GM12878 (cell line): ENCODE measurements around the gene PHC2. TPM values are rescaled to one million over a fixed set of nuclear protein-coding genes. Genes with fewer than 3 reads are reported as not detected.

Experiments
- ATAC-seq: fragments of 200-7000 bp; cut with Tn5 transposase; 3 replicates; pipeline ENCODE4 v1.9.1; 2020; ENCODE audit warnings: mild to moderate bottlenecking, moderate library complexity
- BruUV-seq: library from RNA; stranded (reverse); fragments of 400-500 nt; replicated peaks from 2 replicates; lab custom pipeline; 2021; lab: Mats Ljungman, UMichigan
- CTCF ChIA-PET: fragments of 300-600 bp; sonication (Branson Sonifier 250); formaldehyde crosslinking; extraction: SDS; loops from one replicate; lab custom pipeline; 2021; ENCODE audit warnings: inconsistent platforms; lab: Yijun Ruan, JAX
- POLR2A ChIA-PET: fragments of 350-600 bp; formaldehyde crosslinking; extraction: SDS; loops from one replicate; lab custom pipeline; 2021; ENCODE audit warnings: inconsistent platforms; lab: Charles Lee
- RAD21 ChIA-PET: fragments of 300-600 bp; sonication (Branson Sonifier 250); formaldehyde crosslinking; loops from one replicate; lab custom pipeline; 2023; ENCODE audit warnings: antibody characterized with exemption; ENCODE audit not compliant: unreplicated experiment; lab: Charles Lee
- SMC1A ChIA-PET: fragments of 300-600 bp; sonication (Branson Sonifier 250); formaldehyde crosslinking; loops from one replicate; lab custom pipeline; 2023; ENCODE audit not compliant: unreplicated experiment, uncharacterized antibody; lab: Charles Lee
- DNase-seq: peaks from one replicate; pipeline ENCODE4 v3.0.0-alpha.2; 2011; ENCODE audit warnings: low read depth, low spot score
- FAIRE-seq: peaks from 3 replicates; lab custom pipeline; 2011; peaks lifted over from hg19 to GRCh38; lab: Jason Lieb, UNC
- H2AFZ ChIP-seq: 2 replicates; pipeline ENCODE4 v1.6.0; 2011; ENCODE audit warnings: low read depth, low read length, control low read depth; ENCODE audit not compliant: control insufficient read depth
- H3K27ac ChIP-seq: 2 replicates; pipeline ENCODE4 v1.5.1; 2011; ENCODE audit warnings: control low read depth; ENCODE audit not compliant: control insufficient read depth, insufficient read depth
- H3K27me3 ChIP-seq, 2 experiments: replicated peaks in 1 of 2; 2 replicates each; pipeline versions ENCODE4 v1.6.0 to v1.6.1; 2011; ENCODE audit warnings: low read length in 1 of 2; ENCODE audit not compliant: control insufficient read depth in 2 of 2, insufficient read depth in 2 of 2
- H3K36me3 ChIP-seq, 2 experiments: 2 replicates each; pipeline ENCODE4 v1.5.1; 2011; ENCODE audit warnings: low read length in 1 of 2; ENCODE audit not compliant: control insufficient read depth in 2 of 2, insufficient read depth in 2 of 2
- H3K4me1 ChIP-seq: 2 replicates; pipeline ENCODE4 v1.6.1; 2011; ENCODE audit warnings: mild to moderate bottlenecking, low read length, moderate library complexity, mixed read lengths; ENCODE audit not compliant: control insufficient read depth, insufficient read depth
- H3K4me2 ChIP-seq: 2 replicates; pipeline ENCODE4 v1.6.0; 2011; ENCODE audit warnings: control low read depth; ENCODE audit not compliant: control insufficient read depth, insufficient read depth
- H3K4me3 ChIP-seq: fragments of 200-600 bp; sonication (generic); 2 replicates; pipeline ENCODE4 v1.5.1; 2016
- H3K79me2 ChIP-seq: 2 replicates; pipeline ENCODE4 v1.6.0; 2011; ENCODE audit warnings: low read length; ENCODE audit not compliant: control insufficient read depth, insufficient read depth
- H3K9ac ChIP-seq: 2 replicates; pipeline ENCODE4 v1.8.0; 2011; ENCODE audit warnings: low read length, control low read depth, mixed read lengths; ENCODE audit not compliant: control insufficient read depth, insufficient read depth
- H3K9me3 ChIP-seq: replicated peaks from 3 replicates; pipeline ENCODE4 v1.5.1; 2011; ENCODE audit warnings: mild to moderate bottlenecking, low read length; ENCODE audit not compliant: control insufficient read depth, insufficient read depth
- H4K20me1 ChIP-seq: 2 replicates; pipeline ENCODE4 v1.6.0; 2011; ENCODE audit not compliant: control insufficient read depth, insufficient read depth
- CBX5 ChIP-seq: sonication (generic); IDR thresholded peaks from 2 replicates; pipeline ENCODE4 v1.6.1; 2016; ENCODE audit warnings: low read depth, moderate library complexity, mild to moderate bottlenecking, inconsistent platforms
- CREB1 ChIP-seq: IDR thresholded peaks from 2 replicates; pipeline ENCODE4 v1.6.1; 2012; ENCODE audit warnings: low read depth, mild to moderate bottlenecking, inconsistent platforms
- DPF2 ChIP-seq: fragments of 450-650 bp; IDR thresholded peaks from 2 replicates; pipeline ENCODE4 v1.6.1; 2017; ENCODE audit warnings: mild to moderate bottlenecking
- EED ChIP-seq: sonication (generic); IDR thresholded peaks from 2 replicates; pipeline ENCODE4 v1.6.1; 2016; ENCODE audit warnings: antibody characterized with exemption, low read depth
- GATAD2B ChIP-seq: fragments of 450-650 bp; conservative IDR thresholded peaks from 2 replicates; pipeline ENCODE4 v1.6.1; 2017; ENCODE audit warnings: low read depth, mild to moderate bottlenecking, moderate library complexity
- MTA3 ChIP-seq: IDR thresholded peaks from 2 replicates; pipeline ENCODE4 v1.6.1; 2012; ENCODE audit warnings: low read length, inconsistent platforms, borderline replicate concordance
- NFIC ChIP-seq: IDR thresholded peaks from 2 replicates; pipeline ENCODE4 v1.6.1; 2012; ENCODE audit warnings: low read depth, mild to moderate bottlenecking, inconsistent platforms, low read length, moderate library complexity
- PAX5 ChIP-seq: IDR thresholded peaks from 2 replicates; pipeline ENCODE4 v1.6.1; 2011; ENCODE audit warnings: low read depth, low read length, borderline replicate concordance
- PAX8 ChIP-seq: fragments of 450-650 bp; IDR thresholded peaks from 2 replicates; pipeline ENCODE4 v1.6.1; 2017; ENCODE audit warnings: mild to moderate bottlenecking, moderate library complexity
- RELA ChIP-seq: fragments of 450-650 bp; IDR thresholded peaks from 2 replicates; pipeline ENCODE4 v1.8.0; 2014; ENCODE audit warnings: borderline replicate concordance; ENCODE audit not compliant: partially characterized antibody
- SMAD1 ChIP-seq: fragments of 450-650 bp; IDR thresholded peaks from 2 replicates; pipeline ENCODE4 v1.6.1; 2018; ENCODE audit warnings: mild to moderate bottlenecking, low read depth; ENCODE audit not compliant: partially characterized antibody
- SUZ12 ChIP-seq: fragments of 200-600 bp; sonication (generic); IDR thresholded peaks from one replicate; pipeline ENCODE4 v1.6.1; 2018; ENCODE audit warnings: antibody characterized with exemption, mild to moderate bottlenecking; ENCODE audit not compliant: unreplicated experiment
- TCF12 ChIP-seq: IDR thresholded peaks from 2 replicates; pipeline ENCODE4 v1.6.1; 2011; ENCODE audit warnings: low read depth, mild to moderate bottlenecking, low read length
- ZNF24 ChIP-seq: fragments of 450-650 bp; IDR thresholded peaks from 2 replicates; pipeline ENCODE4 v1.6.1; 2017; ENCODE audit warnings: antibody characterized with exemption, mild to moderate bottlenecking
- ZNF274 ChIP-seq: IDR thresholded peaks from one replicate; pipeline ENCODE4 v1.8.0; 2011; ENCODE audit not compliant: insufficient read length, insufficient read depth
- ZNF384 ChIP-seq: IDR thresholded peaks from 2 replicates; pipeline ENCODE4 v1.6.1; 2012; ENCODE audit warnings: low read depth, mild to moderate bottlenecking, low read length, improper control_type of control experiment, borderline replicate concordance
- WGBS: methylation state at CpG from one replicate; pipeline ENCODE4 v1.1.6; 2016; ENCODE audit warnings: low lambda C conversion rate; ENCODE audit not compliant: insufficient replicate concordance, insufficient coverage; ENCODE audit errors: missing lambda C conversion rate; 5-methylcytosine and 5-hydroxymethylcytosine counted together
- in situ Hi-C: fragments of 300-500 bp; cut with MboI; formaldehyde crosslinking; loops from 9 replicates; pipeline ENCODE4 v1.14.3; 2018; ENCODE audit warnings: mixed read lengths
- intact Hi-C: fragments of 100-400 bp; cut with micrococcal nuclease; formaldehyde crosslinking; loops from one replicate; pipeline ENCODE4 v1.14.2; 2022; ENCODE audit not compliant: unreplicated experiment
- polyA plus RNA-seq, 11 experiments: library from polyadenylated mRNA; depleted of rRNA in 4 of 11; unstranded in 6 of 11; stranded (reverse) in 5 of 11; fragments of >200 nt; fragmentation: Nextera tagmentation in 4 of 11; fragmentation: Illumina TruSeq in 1 of 11; extraction: Ambion mirVana in 4 of 11; extraction: Trizol in 1 of 11; gene quantifications; 1 replicate in 1 of 11; 2 replicates in 10 of 11; pipeline versions ENCODE4 v1.2.1 to v1.2.3, GENCODE V29; 2011 to 2016; ENCODE audit warnings: inconsistent platforms in 2 of 11, missing spikeins in 2 of 11, low read depth in 1 of 11
- total RNA-seq, 4 experiments: library from RNA; depleted of rRNA in 3 of 4; stranded (reverse); fragments of >200 nt in 3 of 4; fragmentation: Illumina TruSeq in 1 of 4; extraction: Trizol in 1 of 4; gene quantifications; 2 replicates each; pipeline versions ENCODE4 v1.2.1 to v1.2.3, GENCODE V29; 2013 to 2021
- TF ChIP-seq, protein P1 (sequence below): IDR thresholded peaks from 2 replicates; pipeline ENCODE4 v1.6.1; 2012; ENCODE audit warnings: improper control_type of control experiment, low read depth, low read length; ENCODE audit not compliant: insufficient replicate concordance
- TF ChIP-seq, protein P2 (sequence below): IDR thresholded peaks from 2 replicates; pipeline ENCODE4 v1.6.1; 2011; ENCODE audit warnings: mild to moderate bottlenecking, low read depth, low read length, moderate library complexity; ENCODE audit not compliant: insufficient replicate concordance

Gene PHC2
- total and polyA plus RNA-seq, 10 of the 15 experiments (the other 5 are each of a cell fraction or from before 2014, with no cell fraction given), result 2.0 to 35.9 (median 16.4) TPM

DNA sequence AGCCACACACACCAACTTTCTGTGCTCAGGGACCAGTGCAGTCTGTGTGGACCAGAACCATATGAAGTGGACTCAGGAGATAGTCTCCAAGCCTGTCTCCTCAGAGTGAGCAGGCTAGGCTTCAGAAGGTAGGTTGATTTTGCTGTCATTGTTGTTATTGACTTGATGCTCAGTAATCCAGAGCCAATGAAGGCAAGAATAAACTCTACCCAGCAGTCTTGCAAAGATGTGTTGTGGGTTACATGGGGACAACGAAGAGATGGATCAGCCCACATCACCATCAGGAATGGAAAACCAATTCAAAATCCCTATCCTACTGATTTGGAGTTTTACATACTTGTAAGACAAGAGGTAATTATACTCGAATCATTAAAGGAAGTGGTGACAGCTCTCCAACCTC, 37.4 kb downstream of the PHC2 start:
- SMC1A ChIA-PET, result no interaction called here
- BruUV-seq, result no TSS peak
- intact Hi-C loops (no loop called here), in situ Hi-C loops (no loop called here)
- no peak overlapping the region for H2AFZ ChIP-seq
- H3K36me3 ChIP-seq, result no peaks in the 10 kb centered on the region
- no peak overlapping the region for H3K4me3 ChIP-seq
- CTCF ChIA-PET, result no interaction called here
- H3K27ac ChIP-seq, result no peak overlapping the region
- WGBS, result 12% methylated on average over 2 of the region's 2 CpGs
- no peaks in the 10 kb centered on the region for H3K79me2 ChIP-seq
- no peak for TF ChIP-seq PAX8
- no peak for TF ChIP-seq CREB1
- no peak for TF ChIP-seq MTA3
- no peak for TF ChIP-seq SUZ12
- no peak for TF ChIP-seq EED
- TF ChIP-seq SMAD1, result no peak
- TF ChIP-seq DPF2, result no peak
- no peak for TF ChIP-seq PAX5
- TF ChIP-seq GATAD2B, result no peak
- TF ChIP-seq, protein P1, sequence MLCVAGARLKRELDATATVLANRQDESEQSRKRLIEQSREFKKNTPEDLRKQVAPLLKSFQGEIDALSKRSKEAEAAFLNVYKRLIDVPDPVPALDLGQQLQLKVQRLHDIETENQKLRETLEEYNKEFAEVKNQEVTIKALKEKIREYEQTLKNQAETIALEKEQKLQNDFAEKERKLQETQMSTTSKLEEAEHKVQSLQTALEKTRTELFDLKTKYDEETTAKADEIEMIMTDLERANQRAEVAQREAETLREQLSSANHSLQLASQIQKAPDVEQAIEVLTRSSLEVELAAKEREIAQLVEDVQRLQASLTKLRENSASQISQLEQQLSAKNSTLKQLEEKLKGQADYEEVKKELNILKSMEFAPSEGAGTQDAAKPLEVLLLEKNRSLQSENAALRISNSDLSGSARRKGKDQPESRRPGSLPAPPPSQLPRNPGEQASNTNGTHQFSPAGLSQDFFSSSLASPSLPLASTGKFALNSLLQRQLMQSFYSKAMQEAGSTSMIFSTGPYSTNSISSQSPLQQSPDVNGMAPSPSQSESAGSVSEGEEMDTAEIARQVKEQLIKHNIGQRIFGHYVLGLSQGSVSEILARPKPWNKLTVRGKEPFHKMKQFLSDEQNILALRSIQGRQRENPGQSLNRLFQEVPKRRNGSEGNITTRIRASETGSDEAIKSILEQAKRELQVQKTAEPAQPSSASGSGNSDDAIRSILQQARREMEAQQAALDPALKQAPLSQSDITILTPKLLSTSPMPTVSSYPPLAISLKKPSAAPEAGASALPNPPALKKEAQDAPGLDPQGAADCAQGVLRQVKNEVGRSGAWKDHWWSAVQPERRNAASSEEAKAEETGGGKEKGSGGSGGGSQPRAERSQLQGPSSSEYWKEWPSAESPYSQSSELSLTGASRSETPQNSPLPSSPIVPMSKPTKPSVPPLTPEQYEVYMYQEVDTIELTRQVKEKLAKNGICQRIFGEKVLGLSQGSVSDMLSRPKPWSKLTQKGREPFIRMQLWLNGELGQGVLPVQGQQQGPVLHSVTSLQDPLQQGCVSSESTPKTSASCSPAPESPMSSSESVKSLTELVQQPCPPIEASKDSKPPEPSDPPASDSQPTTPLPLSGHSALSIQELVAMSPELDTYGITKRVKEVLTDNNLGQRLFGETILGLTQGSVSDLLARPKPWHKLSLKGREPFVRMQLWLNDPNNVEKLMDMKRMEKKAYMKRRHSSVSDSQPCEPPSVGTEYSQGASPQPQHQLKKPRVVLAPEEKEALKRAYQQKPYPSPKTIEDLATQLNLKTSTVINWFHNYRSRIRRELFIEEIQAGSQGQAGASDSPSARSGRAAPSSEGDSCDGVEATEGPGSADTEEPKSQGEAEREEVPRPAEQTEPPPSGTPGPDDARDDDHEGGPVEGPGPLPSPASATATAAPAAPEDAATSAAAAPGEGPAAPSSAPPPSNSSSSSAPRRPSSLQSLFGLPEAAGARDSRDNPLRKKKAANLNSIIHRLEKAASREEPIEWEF, result no peak
- TF ChIP-seq, protein P2, sequence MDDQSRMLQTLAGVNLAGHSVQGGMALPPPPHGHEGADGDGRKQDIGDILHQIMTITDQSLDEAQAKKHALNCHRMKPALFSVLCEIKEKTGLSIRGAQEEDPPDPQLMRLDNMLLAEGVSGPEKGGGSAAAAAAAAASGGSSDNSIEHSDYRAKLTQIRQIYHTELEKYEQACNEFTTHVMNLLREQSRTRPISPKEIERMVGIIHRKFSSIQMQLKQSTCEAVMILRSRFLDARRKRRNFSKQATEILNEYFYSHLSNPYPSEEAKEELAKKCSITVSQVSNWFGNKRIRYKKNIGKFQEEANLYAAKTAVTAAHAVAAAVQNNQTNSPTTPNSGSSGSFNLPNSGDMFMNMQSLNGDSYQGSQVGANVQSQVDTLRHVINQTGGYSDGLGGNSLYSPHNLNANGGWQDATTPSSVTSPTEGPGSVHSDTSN, result no peak
- TF ChIP-seq ZNF274, result no peak
- TF ChIP-seq TCF12, result no peak
- no peak for TF ChIP-seq RELA
- no peak for TF ChIP-seq NFIC
- no peak for TF ChIP-seq ZNF24
- no peak for TF ChIP-seq CBX5
- TF ChIP-seq ZNF384, result no peak
- H3K9me3 ChIP-seq, result no peaks in the 10 kb centered on the region
- RAD21 ChIA-PET, result no interaction called here
- DNase-seq (no peak), ATAC-seq (no peak), FAIRE-seq (no peak)
- POLR2A ChIA-PET, result no interaction called here
- H3K9ac ChIP-seq, result no peak overlapping the region
- H3K4me2 ChIP-seq, result no peak overlapping the region
- H3K27me3 ChIP-seq, result no peaks in the 10 kb centered on the region; a peak in 1 of 4 replicates
- no peaks in the 10 kb centered on the region for H4K20me1 ChIP-seq
- H3K4me1 ChIP-seq, result peaks cover 12% of the 10 kb centered on the region
